Nephron (organoid): ENCODE results near the gene FBXW8.

Experiments used
- H3K27ac Mint-ChIP-seq, 3 experiments: 2 replicates each; pipeline ENCODE4 v1.8.0; 2020; ENCODE audit warnings: mixed read lengths in 3 of 3, mild to moderate bottlenecking in 2 of 3, moderate library complexity in 1 of 3
- H3K27me3 Mint-ChIP-seq: 2 replicates; pipeline ENCODE4 v1.8.0; 2021; ENCODE audit warnings: low read depth, mild to moderate bottlenecking, moderate library complexity, mixed read lengths
- H3K36me3 Mint-ChIP-seq: 2 replicates; pipeline ENCODE4 v1.8.0; 2020; ENCODE audit warnings: low read depth, mixed read lengths
- H3K4me1 Mint-ChIP-seq: 2 replicates; pipeline ENCODE4 v1.8.0; 2020; ENCODE audit warnings: mixed read lengths
- H3K4me3 Mint-ChIP-seq, 3 experiments: 2 replicates each; pipeline ENCODE4 v1.8.0; 2020; ENCODE audit warnings: mild to moderate bottlenecking in 3 of 3, mixed read lengths in 3 of 3, moderate library complexity in 2 of 3
- H3K9me3 Mint-ChIP-seq: 2 replicates; pipeline ENCODE4 v1.8.0; 2020; ENCODE audit warnings: mixed read lengths
- TF ChIP-seq, protein P1 (sequence below), 3 experiments: fragments of 200-600 bp; sonication (generic); IDR thresholded peaks; one replicate each; pipeline ENCODE4 v1.5.0; 2021; ENCODE audit warnings: antibody characterized with exemption in 3 of 3; ENCODE audit not compliant: unreplicated experiment in 3 of 3

Gene FBXW8

DNA sequence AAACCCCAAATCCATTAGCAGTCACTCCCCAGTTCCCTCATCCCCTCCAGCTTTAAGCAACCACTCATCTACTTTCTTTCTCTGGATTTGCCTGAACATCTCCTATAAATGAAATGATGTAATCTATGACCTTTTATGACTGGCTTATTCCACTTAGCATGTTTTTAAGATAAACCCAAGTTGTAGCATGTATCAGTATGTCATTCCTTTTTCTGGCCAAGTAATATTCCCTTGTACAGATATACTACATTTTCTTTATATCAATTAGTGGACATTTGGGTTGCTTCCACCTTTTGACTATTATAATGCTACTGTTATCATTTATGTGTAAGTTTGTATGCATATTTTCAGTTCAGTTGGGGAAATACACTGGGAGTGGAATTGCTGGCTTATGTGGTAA lies 105.1 kb downstream of the FBXW8 start:
- Mint-ChIP-seq H3K9me3 (peaks cover 34% of the 10 kb centered on the region), H3K4me3 (no peak overlapping the region), H3K4me1 (peaks cover 5% of the 10 kb centered on the region), H3K27me3 (peaks cover 3% of the 10 kb centered on the region), H3K27ac (no peak overlapping the region), H3K36me3 (peaks cover 84% of the 10 kb centered on the region)
- TF ChIP-seq, protein P1, sequence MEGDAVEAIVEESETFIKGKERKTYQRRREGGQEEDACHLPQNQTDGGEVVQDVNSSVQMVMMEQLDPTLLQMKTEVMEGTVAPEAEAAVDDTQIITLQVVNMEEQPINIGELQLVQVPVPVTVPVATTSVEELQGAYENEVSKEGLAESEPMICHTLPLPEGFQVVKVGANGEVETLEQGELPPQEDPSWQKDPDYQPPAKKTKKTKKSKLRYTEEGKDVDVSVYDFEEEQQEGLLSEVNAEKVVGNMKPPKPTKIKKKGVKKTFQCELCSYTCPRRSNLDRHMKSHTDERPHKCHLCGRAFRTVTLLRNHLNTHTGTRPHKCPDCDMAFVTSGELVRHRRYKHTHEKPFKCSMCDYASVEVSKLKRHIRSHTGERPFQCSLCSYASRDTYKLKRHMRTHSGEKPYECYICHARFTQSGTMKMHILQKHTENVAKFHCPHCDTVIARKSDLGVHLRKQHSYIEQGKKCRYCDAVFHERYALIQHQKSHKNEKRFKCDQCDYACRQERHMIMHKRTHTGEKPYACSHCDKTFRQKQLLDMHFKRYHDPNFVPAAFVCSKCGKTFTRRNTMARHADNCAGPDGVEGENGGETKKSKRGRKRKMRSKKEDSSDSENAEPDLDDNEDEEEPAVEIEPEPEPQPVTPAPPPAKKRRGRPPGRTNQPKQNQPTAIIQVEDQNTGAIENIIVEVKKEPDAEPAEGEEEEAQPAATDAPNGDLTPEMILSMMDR (IDR thresholded peaks at IDR 0.05; ENCODE audit: unreplicated experiment in 3 of 3) = no peak

DNA sequence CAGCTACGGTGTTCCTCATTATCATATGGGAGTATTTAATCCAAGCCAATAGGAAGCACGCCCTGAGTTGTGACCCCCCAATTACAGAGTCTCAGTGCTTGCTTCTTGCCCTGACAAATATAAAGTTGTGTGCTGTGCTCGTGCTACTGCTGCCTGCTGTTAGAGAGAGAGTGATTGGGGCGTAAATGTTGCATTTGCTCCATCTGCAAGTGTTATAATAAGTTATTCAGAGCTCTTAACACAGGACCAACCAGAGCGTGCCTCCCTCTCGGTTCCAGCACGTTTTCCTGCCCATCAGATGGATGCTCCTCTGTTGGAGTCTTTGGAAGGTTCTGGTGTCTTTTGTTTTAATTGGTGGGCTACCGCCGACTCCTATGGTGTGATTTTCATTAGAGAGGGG lies 107.1 kb downstream of the FBXW8 start:
- Mint-ChIP-seq H3K36me3 (peaks cover 69% of the 10 kb centered on the region), H3K9me3 (peaks cover 27% of the 10 kb centered on the region), H3K27me3 (no peaks in the 10 kb centered on the region), H3K4me3 (no peak overlapping the region), H3K4me1 (no peaks in the 10 kb centered on the region), H3K27ac (no peak overlapping the region)
- TF ChIP-seq, protein P1 (IDR thresholded peaks at IDR 0.05; ENCODE audit: unreplicated experiment in 3 of 3) = no peak

DNA sequence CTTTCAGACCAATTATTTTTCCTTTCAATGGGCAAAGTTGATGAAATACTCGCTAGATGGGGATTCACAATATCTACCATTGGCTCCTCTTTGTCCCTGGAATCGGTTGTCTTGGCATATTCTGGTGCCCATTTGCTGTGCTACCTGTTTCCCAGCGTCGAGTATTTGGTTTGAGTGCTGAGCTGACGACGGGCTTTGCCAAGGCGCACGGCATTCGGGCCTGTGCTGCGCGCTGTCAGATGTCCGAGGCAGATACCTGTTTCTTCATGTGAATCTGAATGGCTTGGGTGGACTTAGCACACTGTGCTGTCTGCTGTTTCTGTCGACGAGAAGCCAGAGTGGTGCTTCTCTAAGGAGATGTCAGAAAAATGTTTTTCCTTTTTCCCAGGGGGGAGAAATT lies 107.5 kb downstream of the FBXW8 start:
- no peaks in the 10 kb centered on the region for H3K4me1 Mint-ChIP-seq
- TF ChIP-seq, protein P1 (IDR thresholded peaks at IDR 0.05; ENCODE audit: unreplicated experiment in 3 of 3) = no peak
- no peak overlapping the region for H3K4me3 Mint-ChIP-seq
- peaks cover 68% of the 10 kb centered on the region for H3K36me3 Mint-ChIP-seq
- no peaks in the 10 kb centered on the region for H3K27me3 Mint-ChIP-seq
- H3K27ac Mint-ChIP-seq = no peak overlapping the region
- peaks cover 22% of the 10 kb centered on the region for H3K9me3 Mint-ChIP-seq

DNA sequence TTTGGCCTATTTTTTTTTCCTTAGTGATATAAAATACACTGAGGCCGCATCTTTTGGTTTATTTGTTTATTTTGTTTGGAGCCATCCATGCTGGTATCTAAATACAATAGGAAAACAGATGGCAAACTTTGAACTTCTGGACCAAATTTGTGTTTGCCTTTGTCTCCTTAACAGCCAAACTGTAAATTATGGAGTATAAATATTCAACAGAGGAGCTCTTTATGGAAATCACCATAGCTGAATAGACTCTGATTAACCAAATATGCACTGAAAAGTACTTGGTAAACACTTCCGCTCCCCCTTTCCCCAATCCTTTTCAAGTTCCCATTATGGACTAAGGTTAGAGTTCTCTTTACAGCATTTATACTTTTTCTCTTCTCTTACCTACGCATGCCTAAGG lies 107.9 kb downstream of the FBXW8 start:
- TF ChIP-seq, protein P1 (IDR thresholded peaks at IDR 0.05; ENCODE audit: unreplicated experiment in 3 of 3) = no peak

DNA sequence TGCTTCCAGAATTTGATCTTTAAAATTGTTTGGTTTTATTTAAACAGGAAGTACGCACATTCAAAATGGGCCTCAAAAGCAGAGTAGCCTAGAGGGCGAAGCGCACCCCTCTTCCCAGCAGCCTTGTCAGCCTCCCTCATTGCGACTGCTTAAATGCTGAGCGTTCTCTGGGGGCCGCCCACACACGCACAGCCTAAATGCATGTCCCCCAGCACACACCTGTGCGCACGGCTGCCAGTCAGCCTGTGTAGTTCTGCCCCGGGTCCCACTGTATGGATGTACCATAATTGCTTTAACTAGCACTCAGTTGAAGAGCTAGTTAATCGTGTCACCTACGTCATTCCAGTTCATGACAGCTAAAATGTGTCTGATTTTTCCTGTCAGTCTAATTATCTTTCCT lies 109.1 kb downstream of the FBXW8 start:
- H3K9me3 Mint-ChIP-seq = peaks cover 10% of the 10 kb centered on the region
- no peaks in the 10 kb centered on the region for H3K4me1 Mint-ChIP-seq
- peaks cover 52% of the 10 kb centered on the region for H3K36me3 Mint-ChIP-seq
- H3K27me3 Mint-ChIP-seq = no peaks in the 10 kb centered on the region
- TF ChIP-seq, protein P1 (IDR thresholded peaks at IDR 0.05; ENCODE audit: unreplicated experiment in 3 of 3) = no peak
- no peak overlapping the region for H3K27ac Mint-ChIP-seq
- H3K4me3 Mint-ChIP-seq = no peak overlapping the region

More for the DNA sequence above, 107.9 kb downstream of the FBXW8 start:
- H3K27ac Mint-ChIP-seq = no peak overlapping the region
- no peaks in the 10 kb centered on the region for H3K27me3 Mint-ChIP-seq
- no peak overlapping the region for H3K4me3 Mint-ChIP-seq
- peaks cover 64% of the 10 kb centered on the region for H3K36me3 Mint-ChIP-seq
- H3K4me1 Mint-ChIP-seq = no peaks in the 10 kb centered on the region
- H3K9me3 Mint-ChIP-seq = peaks cover 21% of the 10 kb centered on the region

DNA sequence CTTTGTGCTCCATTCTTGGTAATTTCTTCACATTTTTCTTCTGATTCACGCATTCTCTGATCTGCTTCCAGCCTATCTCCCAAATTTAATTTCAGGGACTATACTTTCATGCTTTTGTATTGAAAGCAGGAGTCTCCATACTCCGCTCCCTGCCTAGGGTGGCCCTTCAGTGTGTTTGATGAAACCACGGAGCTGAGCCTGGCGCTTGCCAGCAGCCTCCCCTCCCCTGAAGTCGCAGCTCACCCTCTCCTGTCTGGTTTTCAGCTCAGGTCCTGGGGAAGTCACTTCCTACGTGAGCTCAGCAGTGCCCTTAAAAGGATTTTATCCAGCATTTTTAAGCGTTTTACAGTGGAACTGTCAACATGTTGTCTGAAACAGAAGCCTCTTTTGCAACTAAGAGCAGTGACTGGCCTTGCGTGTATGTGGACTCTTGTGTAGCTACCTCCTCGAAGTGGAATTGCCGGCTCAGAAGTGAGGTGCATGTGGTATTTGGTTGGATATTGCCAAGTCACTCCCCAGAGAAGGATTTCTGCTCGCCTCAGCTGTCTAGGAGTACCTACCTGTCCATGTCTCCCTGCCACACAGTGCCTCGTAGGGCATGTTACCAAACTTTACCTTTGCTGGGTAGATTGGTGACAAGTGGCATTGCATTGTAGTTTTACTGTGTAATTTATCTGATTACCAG lies 109.9 kb downstream of the FBXW8 start:
- Mint-ChIP-seq H3K27ac (no peak overlapping the region), H3K4me1 (peaks cover 3% of the 10 kb centered on the region), H3K9me3 (peaks cover 2% of the 10 kb centered on the region), H3K36me3 (peaks cover 47% of the 10 kb centered on the region), H3K27me3 (no peaks in the 10 kb centered on the region), H3K4me3 (no peak overlapping the region)
- TF ChIP-seq, protein P1 (IDR thresholded peaks at IDR 0.05; ENCODE audit: unreplicated experiment in 3 of 3) = no peak
